Stimulated activated CD4-positive, alpha-beta T cell treated with anti-CD3 and anti-CD28 coated beads, Interleukin-1b, Interleukin-23, amount 100 ng/mL, for 48 hours (primary cell): Measurements from ENCODE around the gene COX10.
"Not testable (repeated sequence)": the region's sequence is repeated elsewhere in the genome, so short reads cannot be mapped to it uniquely, and the experiment has no call there.

Experiments
- DNase-seq: peaks from one replicate; pipeline ENCODE4 v3.0.0-alpha.2; 2020

Gene COX10

DNA sequence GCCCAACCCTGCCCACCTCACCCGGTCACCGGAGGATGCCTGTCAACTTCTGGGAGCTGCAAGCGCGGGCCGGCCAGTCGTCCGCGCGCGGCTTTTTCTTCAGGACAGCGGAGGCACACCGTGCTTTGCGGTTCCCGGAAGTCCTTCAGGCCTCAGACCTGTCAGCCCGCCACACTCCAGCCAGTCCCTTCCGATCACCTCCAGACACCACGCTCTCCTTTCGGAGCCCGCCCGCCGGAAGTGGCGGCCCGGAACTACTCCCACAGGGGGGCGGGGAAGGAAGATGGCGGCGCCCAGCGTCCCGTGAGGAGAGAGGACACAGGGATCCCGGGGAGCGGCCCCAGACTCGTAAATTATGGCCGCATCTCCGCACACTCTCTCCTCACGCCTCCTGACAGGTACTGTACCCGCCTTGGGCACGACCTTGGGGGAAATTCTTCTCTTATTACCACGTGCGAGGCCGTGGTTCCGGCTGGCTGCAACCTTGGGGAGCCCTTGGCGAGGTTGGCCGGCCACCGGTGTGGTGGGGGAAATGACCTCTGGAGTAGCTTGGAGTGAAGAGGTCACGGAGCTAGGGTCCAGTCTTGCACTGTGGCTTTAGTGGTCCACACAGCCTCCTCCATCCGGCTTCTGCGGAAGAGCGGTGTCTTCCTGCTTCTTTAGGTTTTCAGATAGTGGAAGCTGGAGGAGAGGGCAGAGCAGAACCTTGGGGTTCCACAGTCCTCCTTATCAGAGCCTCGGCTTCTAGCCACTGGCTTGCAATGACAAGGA, at the start of gene COX10:
Gene COX10, plus strand, starts transcription at position 254 of the 771 bp plus-strand sequence. Its CDS starts 102 bp downstream, at position 356.
- peak; percentile 85 for DNase-seq

DNA sequence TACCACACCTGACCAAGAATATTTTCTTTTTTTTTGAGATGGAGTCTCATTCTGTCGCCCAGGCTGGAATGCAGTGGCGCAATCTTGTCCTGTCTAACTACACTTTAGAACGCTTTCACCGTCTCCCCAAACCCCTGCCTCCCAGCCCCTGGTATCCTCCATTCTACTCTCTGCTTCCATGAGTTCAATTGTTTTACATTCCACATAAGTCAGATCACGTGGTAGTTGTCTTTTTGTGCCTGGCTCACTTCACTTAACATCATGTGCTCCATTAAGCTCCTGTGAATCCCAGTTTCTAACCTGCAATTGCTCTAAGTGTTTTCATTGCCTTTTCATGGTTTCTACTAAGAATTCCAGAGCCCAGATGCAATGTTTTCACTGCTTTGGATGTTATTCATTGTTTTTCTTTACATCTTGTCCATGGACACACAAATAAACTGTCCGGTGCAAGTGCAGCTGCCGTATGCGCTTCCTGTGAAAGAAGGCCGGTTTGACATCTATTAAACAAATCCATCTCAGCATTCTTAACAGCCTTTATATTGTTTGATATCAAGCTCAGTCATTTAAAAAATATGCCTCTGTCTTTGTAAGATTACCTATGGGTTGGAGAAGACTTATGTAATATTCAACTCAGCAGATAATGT, 47.5 kb upstream of the COX10 start:
- DNase-seq: not testable (repeated sequence)

DNA sequence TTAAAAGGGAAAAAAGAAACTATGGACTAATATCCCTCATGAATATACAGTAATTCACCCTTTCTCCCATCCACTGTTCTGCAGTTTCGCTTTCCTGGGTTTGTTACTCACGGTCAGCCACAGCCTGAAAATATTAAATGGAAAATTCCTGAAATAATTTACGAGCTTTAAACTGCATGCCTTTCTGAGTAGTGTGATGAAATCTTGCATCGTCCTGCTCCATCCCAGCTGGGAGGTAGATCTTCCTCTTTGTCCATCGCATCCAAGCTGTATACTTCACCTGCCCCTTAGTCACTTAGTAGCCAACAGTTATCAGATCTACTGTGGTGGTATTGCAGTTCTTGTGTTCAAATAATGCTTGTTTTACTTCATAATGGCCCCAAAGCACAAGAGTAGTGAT, 39.5 kb upstream of the COX10 start:
- DNase-seq: not testable (repeated sequence)

DNA sequence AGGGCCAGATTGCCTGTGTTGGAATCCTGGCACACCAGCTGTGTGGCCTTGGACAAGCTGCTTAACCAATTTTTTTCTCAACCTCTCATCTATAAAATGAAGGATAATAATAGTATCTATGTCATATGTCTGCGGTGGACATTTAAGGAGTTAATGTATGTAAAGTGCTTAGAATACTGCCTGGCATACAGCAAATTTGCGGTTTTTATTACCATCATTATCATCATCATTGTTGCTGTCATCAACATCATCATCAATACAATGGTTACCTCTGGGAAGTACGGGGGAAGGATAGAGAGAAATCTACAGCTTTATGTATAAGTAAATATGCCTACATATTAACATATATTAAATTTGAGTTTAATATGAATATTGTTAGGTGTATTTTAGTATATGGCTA, 37.1 kb upstream of the COX10 start:
- DNase-seq: no peak

DNA sequence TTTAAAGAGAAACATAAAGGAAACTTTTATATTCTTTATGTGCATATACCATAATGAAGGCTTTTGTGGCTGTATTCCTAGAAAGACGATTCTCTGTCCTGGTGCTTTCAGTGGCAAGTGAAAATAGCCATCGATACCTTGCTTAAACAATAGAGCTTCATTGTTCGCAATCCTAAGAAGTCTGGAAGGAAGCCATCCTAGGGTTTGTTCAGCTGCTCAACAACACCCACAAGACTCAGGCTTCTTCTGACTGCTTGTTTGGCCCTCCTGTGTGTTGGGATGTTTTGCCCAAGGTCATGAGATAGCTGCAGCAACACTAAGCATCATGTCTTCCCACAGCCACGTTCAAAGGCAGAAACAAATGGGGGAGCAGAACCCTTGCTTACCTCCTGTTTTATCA, 36.1 kb upstream of the COX10 start:
- DNase-seq: no peak

DNA sequence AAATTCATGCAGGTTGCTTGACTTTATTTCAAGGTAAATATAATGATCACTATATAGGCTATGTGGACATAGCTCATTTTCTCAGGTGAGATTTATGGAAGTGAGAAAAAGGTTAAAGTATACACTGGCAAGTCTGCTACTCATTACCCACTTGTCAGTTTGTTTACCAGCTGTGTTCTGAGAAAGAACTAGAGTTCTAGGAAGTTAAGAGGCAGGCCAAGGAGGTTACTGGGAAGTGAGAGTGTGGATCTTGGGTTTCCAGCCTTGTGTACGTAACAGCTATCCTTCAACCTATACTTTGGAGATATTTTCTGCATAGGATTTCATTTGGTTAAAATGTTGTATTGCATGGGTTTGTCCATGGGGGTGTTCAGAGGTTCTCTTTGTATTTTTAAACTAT, 31.9 kb upstream of the COX10 start:
- no peak for DNase-seq

DNA sequence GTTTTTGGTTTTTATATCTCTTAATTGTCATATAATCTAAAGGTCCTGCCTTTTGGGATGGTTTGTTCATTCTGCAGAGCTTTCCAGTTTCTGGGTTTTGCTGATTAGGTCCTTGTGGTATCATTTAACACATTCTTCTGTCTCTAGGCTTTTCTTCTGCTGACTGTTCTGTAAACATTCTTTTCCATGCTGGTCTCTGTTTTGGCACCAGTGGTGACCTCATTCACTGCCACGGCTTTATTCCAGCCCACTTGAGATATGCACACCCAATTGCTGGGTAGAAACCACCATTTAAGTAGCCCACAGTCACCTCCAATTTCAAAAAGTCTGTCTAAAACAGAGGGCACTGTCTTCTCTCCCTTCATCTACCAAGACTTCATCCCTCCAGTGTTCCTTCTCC, 31.1 kb upstream of the COX10 start:
- no peak for DNase-seq

DNA sequence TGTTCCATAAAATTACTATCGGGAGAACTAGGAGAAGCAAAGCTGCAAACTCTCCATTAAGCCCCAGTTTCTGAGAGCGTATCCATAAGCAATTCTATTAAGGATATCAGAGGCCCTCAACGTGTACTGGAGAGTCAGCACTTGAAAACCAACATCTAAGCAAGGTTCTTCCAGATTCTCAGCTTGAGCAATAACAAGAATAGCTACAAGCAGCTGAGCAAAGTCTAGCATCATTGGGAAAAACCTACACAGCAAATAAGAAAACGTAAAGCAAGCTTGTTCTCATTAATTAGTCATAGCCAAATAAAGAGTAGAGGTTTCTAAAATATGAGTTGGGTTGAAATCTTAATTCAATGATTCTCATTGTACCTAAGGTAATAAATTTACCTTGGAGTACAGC, 26.9 kb upstream of the COX10 start:
- DNase-seq: no peak

DNA sequence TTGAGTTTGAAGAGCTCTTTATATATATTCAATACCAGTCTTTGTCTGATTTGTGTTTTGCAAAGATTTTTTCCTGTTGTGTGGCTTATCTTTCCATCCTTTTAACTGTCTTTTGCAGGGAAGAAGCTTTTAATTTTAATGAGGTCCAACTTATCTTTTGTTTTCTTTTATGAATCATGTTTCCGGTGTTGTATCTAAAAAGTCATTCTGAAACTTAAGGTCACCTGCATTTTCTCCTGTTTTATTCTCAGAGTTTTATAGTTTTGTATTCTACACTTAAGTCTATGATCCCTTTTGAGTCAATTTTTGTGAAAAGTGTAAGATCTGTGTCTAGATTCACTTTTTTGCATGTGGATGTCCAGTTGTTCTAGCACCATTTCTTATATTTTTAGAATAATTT, 24.6 kb upstream of the COX10 start:
- no peak for DNase-seq

DNA sequence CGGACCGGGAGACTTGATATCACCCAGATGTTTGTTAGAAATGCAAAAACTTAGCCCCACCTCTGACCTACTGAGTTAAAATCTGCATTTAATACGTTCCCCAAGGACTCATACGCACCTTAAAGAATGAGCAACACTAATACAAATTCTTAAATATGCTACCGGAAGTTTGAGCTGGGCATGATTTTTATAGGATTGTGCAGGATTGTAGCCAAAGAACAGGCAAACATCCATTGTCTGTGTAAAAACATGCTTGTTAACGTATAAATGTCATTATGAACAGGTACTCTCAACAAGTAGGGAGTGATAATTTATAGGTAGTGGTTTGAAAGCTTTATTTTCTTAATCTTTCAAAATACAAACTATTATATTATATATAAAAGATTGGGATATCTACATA, 22.3 kb upstream of the COX10 start:
- DNase-seq: no peak

DNA sequence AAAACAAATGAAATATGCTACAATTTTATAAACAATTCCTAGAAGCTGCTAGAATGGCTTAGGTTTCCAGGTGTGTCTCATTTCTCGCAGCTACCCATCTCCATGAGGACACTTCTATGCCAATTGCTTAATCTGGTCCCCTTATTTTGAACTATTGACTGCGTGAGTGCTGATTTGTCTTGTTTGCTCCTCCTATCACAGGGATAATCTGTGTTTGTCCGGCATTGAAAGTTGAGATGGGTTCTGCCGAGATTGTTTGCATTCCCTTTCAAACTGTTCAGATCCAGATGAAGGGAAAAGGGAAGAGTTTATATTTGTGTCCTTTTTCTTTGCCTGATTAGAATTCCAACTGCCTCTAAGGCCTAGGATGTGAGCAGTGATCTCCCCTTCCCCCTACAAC, 21.7 kb upstream of the COX10 start:
- DNase-seq: no peak

DNA sequence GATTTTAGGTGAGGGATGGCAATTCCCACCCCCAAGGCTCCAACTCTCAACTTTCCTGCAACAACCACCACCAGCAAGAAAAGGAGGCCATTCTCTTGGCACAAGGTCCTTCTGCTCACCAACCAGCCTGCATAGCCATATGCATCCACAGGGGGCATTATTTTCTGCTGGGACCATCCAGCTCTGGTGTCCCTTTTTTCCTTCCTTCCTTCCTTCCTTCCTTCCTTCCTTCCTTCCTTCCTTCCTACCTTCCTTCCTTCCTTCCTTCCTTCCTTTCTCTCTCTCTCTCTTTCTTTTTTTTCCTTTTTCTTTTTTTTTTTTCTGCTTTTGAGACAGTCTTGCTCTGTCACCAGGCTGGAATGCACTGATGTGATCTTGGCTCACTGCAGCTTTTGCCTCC, 21.1 kb upstream of the COX10 start:
- peak; percentile 6 for DNase-seq

DNA sequence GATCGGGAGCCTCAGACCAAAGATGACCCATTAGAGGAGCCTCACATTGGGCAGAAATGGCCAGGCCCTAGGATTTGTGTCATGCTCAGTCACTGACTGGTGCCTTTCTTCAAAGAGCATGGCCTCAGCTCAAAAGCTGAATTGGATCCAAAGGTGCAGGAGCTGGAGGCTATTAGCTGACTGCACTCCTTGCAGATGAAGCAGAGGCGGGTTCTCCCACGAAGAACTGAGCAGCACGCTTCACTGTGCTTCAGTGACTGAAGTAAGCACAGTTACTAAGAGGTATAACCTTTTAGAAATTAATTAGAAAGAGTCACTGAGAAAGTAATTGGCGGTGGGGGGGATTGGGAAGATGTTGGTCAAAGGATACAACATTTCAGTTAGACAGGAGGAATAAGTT, 18.7 kb upstream of the COX10 start:
- no peak for DNase-seq

DNA sequence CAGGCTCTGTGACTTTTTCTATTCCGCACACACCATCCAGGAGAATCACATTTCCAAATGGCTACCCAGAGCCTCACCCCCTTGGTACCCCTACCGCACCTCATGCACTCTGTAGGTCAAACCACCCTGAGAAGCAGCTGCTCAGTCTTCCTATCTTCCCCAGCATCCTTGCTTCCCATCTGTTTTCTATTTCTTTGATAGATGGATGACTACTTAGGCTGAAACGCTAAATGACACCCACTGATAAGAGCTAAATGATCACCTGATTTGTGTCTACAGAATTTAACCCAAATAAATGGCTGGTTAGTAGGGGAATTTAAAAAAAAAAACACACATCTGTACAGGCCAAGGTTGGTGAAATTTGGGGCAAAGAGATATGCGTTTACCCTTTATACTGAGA, 17.6 kb upstream of the COX10 start:
- no peak for DNase-seq

DNA sequence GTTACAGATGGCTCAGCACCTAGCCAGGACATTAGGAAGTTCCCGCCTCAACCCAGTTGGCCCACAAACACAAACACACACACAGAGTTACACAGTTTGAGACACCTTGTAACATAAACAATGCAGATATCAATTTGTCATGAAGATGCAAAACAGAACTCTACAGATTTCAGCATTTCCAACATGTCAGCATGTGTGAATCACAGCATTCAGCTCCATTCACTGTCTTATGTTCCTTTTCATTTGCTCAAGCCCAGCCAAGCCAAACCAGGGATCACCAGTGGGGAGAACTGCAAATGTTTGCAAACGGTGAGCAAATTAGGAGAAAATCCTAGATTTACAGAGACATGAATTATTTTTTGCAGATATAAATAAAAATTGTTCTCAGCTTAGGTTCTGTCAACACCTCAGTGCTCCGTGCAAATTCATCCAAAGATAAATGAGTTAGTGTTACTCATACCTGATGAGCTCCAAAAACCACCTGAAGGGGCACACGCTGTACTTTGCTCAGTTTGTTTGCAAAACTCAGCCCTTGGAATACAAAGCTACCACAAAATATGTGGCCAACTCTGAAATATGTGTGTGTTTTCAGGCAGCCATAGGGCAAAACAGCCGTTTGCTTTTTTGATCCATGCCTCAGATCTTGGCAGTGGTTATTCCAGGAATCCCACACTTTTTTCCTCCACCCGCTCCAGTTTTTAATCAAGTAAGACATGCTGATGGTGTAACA, 16.3 kb upstream of the COX10 start:
- DNase-seq: no peak

DNA sequence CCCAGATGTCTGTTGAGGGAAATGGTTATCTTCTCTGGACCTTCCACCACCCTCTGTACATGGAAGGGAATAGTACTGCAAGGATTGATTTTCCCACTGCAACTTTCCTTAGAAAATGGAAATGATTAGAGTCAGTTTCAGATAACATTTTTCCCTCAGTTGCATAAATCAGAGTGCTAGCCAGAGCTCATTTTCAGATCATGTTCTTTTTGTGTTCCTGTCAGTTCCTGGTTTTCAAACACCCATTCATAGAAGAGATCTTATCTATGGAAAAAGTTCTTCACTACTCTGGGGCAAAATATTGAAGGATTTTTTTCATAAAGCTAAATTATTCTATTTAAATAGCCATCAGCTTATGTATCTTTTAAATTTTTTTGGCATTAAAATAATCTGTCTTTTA, 11.7 kb upstream of the COX10 start:
- no peak for DNase-seq

DNA sequence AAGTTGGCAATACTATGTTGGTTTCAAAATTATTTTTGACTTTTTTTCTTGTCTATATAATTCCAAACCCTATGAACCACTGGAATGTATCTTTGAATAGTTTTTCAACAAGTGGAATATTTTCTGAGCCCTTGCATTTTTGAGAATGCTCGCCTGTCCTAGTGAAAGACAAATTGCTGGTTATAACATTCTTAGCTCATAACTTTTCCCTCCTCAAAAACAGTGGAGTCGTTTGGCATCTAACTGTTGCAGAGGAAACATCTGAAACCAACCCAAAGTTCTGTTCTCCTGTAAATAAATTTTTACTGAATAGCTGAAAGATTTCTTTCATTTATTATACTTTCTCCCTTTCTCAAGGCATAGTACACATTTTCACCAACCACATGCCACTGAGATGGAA, 11.3 kb upstream of the COX10 start:
- no peak for DNase-seq

DNA sequence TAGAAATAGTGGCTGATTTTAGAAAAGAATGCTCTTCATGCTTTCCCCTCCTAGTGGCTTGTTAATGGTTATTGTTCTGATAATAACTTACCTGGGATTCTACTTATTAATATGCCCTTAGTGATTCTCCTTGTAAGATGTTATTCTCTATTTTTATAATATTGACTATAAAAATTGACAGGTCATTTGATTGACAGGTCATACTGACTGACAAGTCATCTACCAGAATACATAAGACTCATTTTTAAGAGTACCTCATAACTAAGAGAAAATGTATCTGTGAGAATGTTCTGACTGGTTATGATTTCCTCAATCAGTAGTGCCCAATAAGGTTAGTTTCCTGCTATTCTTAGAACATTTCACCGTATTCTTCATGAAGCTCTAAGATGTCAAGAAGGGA, 8.6 kb upstream of the COX10 start:
- no peak for DNase-seq

DNA sequence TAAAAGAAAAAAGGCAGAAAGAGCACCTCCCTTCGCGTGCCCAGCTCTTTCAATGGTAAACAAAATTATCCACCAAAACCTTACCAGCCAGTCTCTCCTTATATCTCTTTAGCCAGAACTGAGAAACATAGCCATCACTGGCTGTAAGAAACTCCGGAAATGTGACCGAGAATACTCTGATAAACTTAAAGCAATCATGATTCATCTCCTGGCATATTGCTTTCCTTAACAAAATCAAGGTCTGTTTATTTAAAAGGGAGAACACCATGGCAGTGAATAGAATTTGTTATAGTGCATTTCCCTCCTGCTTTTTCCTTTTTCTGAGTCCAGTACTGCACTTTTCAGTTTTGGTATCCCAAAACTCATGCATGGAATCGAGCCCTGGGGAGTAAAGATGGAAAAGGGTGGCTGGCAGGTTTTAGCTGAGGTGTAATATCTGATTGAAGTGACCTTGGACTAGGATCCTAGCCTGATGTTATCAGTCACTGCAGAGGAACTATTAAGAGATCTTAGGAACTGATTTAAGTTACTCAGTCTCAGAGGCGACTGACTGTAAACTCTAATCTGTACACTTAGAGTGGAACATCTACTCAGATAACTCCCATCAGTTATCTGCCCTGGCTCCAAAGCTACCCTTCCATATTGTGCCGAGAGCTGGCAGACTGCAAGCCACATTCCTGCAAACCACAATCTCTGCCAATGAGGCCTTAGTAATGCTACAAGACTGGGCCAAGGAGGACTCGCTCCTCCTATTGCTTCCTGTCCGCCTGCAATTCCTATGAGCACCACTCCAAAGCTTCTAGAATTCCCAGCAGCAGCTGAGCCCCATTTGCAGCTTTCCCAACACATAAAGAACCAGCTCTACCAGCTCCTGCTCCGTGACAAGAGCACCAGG, 7.4 kb upstream of the COX10 start:
- no peak for DNase-seq

DNA sequence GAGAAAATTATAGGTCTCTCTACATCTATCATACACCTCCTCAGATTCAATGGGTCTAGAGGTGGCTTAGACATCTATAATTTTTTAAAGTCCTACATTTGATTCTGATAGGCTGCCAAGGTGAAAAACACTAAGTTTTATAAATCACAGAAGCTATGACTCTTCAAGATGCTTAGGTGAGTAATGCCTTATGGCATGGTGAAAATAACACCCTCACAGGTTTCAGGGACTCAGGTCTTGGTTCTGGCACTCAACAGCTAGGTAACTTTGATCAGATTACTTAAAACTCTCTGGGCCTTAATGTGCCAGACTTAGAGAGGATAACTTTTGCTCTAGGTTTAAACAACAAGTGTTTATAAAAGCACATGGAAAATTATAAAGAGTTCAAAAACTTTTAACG, 2.0 kb upstream of the COX10 start:
- DNase-seq: no peak

DNA sequence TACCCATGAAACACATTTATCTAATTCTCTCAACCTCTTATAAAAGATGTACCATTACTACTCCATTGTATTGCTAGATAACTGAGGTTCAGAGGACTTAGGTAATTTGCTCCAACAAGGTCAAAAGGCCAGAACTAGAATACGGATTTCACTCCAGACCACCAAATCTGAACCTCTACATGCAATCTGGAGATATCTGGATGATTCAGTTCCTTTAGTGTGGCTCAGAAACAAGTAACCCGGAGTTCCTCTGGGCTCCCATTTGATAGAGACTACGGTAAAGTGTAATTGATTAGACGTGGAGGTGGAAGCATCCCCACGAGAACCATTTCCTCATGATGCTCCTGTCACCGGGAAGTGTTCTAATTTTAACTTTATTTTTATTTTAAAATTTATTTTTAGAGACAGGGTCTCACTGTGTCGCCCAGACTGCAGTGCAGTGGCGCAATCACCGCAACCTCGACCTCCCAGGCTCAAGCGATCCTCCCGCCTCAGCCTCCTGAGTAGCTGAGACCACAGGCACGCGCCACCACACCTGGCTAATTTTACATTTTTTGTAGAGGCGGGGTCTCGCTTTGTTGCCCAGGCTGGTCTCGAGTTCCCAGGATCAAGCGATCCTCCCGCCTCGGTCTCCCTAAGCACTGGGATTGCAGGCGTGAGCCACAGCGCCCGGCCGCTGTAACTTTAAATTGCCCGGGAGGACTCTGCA, 608 bp upstream of the COX10 start:
- DNase-seq: no peak

DNA sequence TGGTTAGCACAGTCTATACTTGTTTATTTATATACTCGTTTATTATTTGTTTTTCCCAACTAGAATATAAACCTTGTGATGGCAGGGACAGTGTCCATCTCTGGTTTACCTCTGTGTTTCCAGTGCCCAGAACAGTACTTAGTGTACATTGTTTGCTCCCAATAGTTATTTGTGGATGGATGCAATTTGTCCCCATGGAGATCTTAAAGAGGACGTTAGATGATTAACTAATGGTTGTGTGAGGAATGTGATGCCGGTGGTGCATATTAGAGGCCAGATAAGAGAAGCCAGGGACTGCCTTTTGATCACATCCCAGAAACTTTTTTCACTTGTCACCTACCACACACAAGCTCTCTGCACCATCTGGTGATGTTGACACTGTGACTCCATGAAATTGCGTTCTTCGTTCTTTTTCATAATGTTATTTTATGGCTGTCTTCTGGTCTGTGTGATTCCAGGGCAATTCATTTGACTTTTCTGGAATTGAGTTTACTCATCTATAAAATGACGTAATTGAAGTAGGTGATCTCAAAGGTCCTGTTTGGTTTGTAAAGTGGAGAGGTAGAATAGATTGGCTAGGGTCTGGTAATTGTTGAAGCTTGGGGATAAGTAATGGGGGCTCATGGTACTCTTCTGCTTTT, 1.2 kb downstream of the COX10 start:
- DNase-seq: no peak
